GM21723 (cell line): ENCODE results near the gene MARVELD3.
"Not testable (repeated sequence)": the region's sequence is repeated elsewhere in the genome, so short reads cannot be mapped to it uniquely, and the experiment has no call there.

Experiments used
- ATAC-seq: cut with Tn5 transposase; IDR thresholded peaks from one replicate; pipeline ENCODE4 v1.9.1; 2021; ENCODE audit warnings: mild to moderate bottlenecking, moderate library complexity; ENCODE audit not compliant: unreplicated experiment

The MARVELD3 gene, protein sequence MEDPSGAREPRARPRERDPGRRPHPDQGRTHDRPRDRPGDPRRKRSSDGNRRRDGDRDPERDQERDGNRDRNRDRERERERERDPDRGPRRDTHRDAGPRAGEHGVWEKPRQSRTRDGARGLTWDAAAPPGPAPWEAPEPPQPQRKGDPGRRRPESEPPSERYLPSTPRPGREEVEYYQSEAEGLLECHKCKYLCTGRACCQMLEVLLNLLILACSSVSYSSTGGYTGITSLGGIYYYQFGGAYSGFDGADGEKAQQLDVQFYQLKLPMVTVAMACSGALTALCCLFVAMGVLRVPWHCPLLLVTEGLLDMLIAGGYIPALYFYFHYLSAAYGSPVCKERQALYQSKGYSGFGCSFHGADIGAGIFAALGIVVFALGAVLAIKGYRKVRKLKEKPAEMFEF

DNA sequence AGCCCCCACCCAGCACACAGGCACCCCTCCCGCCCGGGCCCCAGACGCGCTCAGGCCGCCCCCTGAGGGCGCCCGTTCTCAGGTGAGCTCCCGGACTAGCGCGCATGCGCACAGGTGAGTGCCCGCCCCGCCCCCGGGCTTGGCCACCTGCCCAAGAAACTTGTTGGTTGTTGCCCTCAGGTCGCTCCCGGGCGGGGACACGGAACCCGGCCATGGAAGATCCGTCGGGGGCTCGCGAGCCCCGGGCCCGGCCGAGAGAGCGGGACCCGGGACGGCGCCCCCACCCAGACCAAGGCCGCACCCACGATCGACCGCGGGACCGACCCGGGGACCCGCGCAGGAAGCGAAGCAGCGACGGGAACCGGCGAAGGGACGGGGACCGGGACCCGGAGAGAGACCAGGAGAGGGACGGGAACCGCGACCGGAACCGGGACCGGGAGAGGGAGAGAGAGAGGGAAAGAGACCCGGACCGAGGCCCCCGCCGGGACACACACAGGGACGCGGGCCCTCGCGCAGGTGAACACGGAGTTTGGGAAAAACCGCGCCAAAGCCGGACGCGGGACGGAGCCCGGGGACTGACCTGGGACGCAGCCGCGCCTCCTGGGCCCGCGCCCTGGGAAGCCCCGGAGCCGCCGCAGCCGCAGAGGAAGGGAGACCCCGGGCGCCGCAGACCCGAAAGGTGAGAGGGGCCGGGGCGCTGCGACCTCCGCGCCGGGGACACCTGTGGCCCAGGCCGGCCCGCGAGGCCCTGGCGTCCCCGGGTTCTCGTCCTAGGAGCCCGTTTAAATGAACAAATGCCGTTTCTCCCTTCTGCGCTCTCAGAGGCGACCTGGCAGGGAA is at the start of gene MARVELD3:
Gene MARVELD3 (plus strand): TSS at position 167 of the 840 bp plus-strand sequence. CDS start 46 bp downstream, at position 213.
- no peak for ATAC-seq

- ATAC-seq, result no peak
Measured at GRCh38 chr16:71576971-71577370, 49.0 kb upstream of the MARVELD3 start, which contains the start of gene TAT. Gene TAT, minus strand, starts transcription at chr16:71577092. Its CDS starts 677 bp downstream, at chr16:71576415.

- not testable (repeated sequence) for ATAC-seq
Measured at GRCh38 chr16:71582553-71582848, 43.5 kb upstream of the MARVELD3 start.

DNA sequence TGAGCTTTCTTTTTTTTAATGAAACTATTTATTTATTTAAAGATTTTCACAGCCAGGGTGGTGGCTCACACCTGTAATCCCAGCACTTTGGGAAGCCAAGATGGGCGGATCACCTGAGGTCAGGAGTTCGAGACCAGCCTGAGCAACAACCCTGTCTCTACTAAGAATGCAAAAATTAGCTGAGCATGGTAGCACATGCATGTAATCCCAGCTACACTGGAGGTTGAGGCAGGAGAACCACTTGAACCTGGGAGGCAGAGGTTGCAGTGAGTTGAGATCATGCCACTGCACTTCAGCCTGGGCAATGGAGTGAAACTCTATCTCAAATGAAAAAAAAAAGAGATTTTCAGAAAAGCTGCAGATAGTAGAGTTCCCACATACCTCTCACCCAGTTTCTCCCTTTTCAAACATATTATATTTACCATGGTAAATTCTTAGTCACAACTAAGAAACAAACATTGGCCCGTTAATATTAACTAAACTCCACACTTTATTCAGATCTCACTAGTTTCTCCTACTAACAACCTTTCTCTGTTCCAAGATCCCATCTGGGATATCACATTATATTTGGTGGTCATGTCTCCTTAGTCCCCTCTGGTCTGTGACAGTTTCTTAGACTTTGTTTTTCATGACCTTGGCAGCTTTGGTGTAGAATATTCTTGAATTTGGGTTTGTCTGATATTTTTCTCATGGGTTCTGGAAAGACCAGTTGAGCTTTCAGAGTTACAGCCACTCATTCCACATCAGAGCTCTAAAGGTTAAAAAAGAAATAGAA is 41.3 kb upstream of the MARVELD3 start:
- no peak for ATAC-seq

GRCh38 chr16:71585318-71585703 is 40.7 kb upstream of the MARVELD3 start:
- no peak for ATAC-seq

DNA sequence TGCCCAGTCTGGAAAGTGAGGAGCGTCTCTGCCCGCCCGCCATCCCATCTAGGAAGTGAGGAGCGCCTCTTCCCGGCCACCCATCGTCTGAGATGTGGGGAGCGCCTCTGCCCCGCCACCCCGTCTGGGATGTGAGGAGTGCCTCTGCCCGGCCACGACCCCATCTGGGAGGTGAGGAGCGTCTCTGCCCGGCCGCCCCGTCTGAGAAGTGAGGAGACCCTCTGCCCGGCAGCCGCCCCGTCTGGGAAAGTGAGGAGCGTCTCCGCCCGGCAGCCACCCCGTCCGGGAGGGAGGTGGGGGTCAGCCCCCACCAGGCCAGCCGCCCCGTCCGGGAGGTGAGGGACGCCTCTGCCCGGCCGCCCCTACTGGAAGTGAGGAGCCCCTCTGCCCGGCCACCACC is 36.6 kb upstream of the MARVELD3 start:
- ATAC-seq, result not testable (repeated sequence)

GRCh38 chr16:71590071-71590470 is 35.9 kb upstream of the MARVELD3 start:
- ATAC-seq, result not testable (repeated sequence)

DNA sequence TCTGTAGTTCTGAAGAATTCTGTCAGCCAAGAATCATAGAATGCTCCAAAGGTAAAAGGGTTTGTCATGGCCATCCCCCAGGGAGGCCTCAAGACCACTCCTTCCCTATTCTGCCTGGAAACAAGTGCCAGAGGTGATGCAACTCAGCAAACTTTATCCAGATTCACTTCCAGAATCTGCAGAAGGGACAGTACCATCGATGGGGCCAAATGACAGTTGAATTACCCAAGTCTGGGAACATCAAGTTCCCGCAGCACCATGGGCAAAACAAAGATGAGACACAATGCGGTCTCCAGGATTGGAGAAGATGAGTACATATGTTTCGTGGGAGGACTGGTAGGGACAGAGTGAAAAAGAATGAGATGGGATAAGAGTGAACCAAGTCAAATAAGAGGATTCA is 35.4 kb upstream of the MARVELD3 start:
- ATAC-seq, result no peak

DNA sequence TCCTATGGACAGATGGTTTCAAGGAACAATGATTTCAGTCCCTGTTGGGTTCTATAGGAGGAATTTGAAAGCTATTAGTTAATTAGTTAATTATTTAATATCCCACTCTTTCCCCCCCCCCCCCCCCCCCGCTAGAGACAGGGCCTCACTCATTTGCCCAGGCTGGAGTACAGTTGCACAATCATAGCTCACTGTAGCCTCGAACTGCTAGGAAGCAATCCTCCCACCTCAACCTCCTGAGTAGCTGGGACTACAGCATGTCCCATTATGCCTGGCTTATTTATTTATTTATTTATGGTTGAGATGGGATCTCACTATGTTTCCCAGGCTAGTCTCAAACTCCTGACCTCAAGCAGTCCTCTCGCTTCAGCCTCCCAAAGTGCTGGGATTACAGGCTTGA is 34.1 kb upstream of the MARVELD3 start:
- ATAC-seq, result no peak

DNA sequence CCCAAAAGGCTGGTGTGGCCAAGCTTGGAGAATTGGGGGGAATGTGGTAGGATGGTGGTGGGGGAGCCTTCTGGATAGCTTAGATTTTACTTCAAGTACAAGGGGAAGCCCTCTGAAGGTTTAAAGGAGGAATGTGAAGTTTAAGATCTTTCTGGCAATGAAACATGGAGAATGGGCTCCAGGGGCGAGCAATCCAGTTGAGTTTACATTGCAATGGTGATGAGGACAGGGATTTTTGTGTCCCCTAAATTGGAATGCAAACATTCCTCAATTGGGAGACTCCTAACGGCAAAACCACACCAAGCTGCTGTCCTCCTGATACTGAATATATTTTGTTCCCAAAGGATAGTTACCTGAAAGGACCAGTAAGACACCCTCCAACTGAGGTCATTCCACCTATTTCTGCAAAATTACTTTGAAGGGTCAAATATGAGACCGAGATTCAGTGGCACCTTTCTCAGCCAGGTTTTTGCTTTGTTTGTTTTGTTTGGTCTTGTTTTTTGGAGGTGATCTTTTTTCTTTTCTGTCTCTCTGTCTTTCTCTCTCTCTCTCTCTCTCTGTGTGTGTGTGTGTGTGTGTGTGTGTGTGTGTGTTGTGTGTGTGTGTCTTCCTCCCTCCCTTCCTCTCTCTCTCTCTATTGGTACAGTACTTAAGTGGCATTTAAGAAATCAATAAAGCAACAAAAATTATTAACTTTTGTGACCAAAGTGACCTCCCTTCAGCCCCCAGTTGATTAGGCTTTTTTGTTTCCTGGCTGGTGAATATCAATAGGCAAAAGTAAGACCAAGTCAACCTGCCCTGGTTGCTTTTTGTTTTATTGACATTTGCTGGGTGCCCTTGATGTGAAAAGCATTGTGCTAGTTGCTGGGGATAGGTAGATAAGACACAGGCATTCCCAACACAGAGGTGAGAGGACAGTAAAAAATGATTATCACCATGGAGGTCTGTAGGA is 32.7 kb upstream of the MARVELD3 start:
- ATAC-seq, result no peak

GRCh38 chr16:71594000-71594646 is 31.9 kb upstream of the MARVELD3 start:
- ATAC-seq, result no peak

GRCh38 chr16:71595340-71595826 is 30.6 kb upstream of the MARVELD3 start:
- not testable (repeated sequence) for ATAC-seq

GRCh38 chr16:71598426-71598825 is 27.6 kb upstream of the MARVELD3 start:
- ATAC-seq, result not testable (repeated sequence)

DNA sequence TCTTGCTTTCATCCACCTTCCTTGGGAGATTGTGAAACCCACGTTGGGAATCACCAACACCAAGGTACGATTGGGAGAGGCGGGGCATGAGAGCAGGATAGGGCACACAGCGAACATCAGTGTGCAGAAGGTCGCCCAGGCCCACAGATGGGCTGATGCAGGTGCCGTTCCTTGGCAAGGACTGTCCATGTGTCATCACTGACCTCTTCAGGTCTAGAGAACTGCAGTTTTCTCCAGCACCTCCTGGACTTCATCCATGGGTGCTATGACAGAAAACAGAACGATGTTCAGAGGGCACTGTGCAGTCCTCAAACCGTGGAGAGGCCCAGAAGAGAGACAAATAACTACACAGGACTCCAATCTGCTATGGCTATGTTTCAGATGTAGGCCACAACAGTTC is 25.2 kb upstream of the MARVELD3 start:
- ATAC-seq, result no peak

DNA sequence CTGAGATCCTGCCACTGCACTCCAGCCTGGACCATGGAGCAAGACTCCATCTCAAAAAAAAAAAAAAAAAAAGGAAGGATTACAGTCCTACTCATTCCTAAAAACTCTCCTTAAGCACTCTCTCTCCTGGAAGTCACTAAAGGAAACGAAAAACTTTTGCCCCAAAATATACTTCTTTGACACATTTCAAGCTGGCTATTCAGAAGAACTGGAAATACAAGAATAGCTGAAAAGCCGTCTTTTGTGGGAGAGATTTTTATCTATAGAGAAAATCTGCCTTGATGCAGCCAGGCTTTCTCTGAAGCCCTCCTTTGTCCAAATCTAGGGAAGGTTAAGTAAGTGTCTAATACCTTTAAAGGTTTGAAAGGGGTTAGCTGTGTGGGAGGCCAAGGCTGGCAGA is 16.9 kb upstream of the MARVELD3 start:
- no peak for ATAC-seq

- no peak for ATAC-seq
Measured at GRCh38 chr16:71610447-71610846, 15.5 kb upstream of the MARVELD3 start.

DNA sequence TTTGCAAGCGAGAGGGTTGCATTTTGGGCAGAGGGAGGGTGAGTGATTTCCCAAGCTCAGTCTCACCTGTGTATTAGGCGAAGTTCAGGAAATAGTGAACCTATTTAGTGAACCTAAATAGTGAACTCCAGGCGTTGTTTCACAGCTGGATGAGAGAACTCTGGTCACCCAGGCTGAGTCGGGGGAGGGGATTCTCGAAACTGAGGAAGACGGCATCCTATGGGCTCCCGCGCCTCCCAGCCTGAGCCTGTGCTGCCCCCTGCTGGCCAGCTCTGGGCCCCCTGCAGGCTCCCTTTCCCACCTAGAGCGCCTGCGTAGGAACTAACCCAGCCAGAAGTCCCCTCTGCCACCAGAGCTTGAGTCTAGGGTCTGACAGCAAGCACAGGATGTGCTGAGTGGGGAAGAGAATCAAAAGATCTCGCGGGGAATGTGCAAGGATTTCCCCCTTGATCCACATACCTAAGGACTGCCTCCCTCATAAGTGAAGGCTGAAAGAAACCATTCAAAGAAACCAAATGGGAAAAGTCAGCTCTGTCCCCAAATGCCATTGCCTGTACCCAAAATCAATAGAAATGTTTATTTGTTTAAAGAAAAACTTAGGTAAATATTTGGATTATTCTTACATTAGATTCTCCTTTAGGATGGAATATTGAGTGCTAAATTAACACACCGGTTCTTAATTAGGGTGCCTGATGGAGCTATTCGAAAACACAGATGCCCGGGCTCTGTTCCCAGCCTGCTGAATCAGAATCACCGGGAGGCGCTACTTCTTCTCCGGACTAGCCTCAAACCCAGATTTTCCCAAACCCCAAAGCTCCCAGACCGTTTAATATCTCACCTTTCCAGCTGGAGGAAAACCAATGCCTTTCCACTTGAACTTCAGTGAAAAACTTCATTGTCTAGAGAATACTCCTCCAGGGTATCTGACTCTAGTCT is 14.8 kb upstream of the MARVELD3 start:
- ATAC-seq, result peak; percentile 54

- ATAC-seq, result not testable (repeated sequence)
Measured at GRCh38 chr16:71614956-71615355, 11.0 kb upstream of the MARVELD3 start.
